NCI-H82 (cell line): ENCODE results near the gene AFAP1.

Experiments used
- DNase-seq: peaks from one replicate; lab custom pipeline; 2025; lab: John Stamatoyannopoulos, UW

The AFAP1 gene

GRCh38 chr4:7910952-7911578 is 28.6 kb downstream of the AFAP1 start:
- peak; percentile 76 for DNase-seq

- no peak for DNase-seq
Observed at GRCh38 chr4:7910263-7910896, 29.3 kb downstream of the AFAP1 start.

GRCh38 chr4:7909463-7910262 is 30.0 kb downstream of the AFAP1 start:
- no peak for DNase-seq

- DNase-seq, result no peak
Observed at GRCh38 chr4:7908668-7909067, 31.0 kb downstream of the AFAP1 start.

GRCh38 chr4:7907142-7907541 is 32.5 kb downstream of the AFAP1 start:
- DNase-seq, result no peak

GRCh38 chr4:7906171-7906701 is 33.4 kb downstream of the AFAP1 start:
- DNase-seq, result no peak

GRCh38 chr4:7904952-7905915 is 34.4 kb downstream of the AFAP1 start:
- no peak for DNase-seq

GRCh38 chr4:7903791-7904516 is 35.7 kb downstream of the AFAP1 start:
- DNase-seq, result no peak

- DNase-seq, result no peak
Observed at GRCh38 chr4:7902826-7903225, 36.8 kb downstream of the AFAP1 start.

GRCh38 chr4:7902101-7902553 is 37.5 kb downstream of the AFAP1 start:
- DNase-seq, result peak; percentile 98

- DNase-seq, result no peak
Observed at GRCh38 chr4:7901311-7901885, 38.3 kb downstream of the AFAP1 start.

GRCh38 chr4:7900334-7900909 is 39.2 kb downstream of the AFAP1 start:
- no peak for DNase-seq

- no peak for DNase-seq
Observed at GRCh38 chr4:7899184-7899869, 40.3 kb downstream of the AFAP1 start.

- DNase-seq, result no peak
Observed at GRCh38 chr4:7898385-7898784, 41.3 kb downstream of the AFAP1 start.

- no peak for DNase-seq
Observed at GRCh38 chr4:7897811-7898210, 41.9 kb downstream of the AFAP1 start.

- peak; percentile 95 for DNase-seq
Observed at GRCh38 chr4:7894677-7895181, 44.9 kb downstream of the AFAP1 start.

GRCh38 chr4:7894098-7894676 is 45.5 kb downstream of the AFAP1 start:
- no peak for DNase-seq

GRCh38 chr4:7893539-7893938 is 46.1 kb downstream of the AFAP1 start:
- DNase-seq, result no peak
